Measurements from ENCODE around the gene REEP5.

DNA sequence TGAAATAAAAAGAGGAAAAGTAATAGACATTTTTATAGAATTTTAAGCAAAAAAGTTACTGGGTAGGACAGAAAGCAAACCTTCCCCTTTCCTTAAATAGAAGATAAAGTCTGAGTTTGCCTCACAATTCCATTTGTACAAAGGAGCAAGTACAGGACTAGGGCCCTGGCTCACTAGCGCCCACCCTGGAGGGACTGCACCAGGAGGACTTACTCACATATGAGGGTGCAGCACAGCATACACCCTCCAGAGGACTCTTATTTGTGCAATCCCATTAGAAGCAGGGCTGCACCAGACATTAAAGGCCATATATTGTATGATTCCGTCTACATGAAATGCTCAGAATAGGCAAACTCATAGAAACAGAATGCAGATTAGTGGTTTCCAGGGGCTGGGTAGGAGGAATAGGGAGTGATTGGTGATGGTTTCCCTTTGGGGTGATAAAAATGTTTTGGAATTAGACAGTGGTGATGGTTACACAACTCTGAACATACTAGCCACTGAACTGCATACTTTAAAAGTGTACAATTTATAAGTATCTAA, 4.5 kb downstream of the REEP5 start:
- TF ChIP-seq, protein P1, sequence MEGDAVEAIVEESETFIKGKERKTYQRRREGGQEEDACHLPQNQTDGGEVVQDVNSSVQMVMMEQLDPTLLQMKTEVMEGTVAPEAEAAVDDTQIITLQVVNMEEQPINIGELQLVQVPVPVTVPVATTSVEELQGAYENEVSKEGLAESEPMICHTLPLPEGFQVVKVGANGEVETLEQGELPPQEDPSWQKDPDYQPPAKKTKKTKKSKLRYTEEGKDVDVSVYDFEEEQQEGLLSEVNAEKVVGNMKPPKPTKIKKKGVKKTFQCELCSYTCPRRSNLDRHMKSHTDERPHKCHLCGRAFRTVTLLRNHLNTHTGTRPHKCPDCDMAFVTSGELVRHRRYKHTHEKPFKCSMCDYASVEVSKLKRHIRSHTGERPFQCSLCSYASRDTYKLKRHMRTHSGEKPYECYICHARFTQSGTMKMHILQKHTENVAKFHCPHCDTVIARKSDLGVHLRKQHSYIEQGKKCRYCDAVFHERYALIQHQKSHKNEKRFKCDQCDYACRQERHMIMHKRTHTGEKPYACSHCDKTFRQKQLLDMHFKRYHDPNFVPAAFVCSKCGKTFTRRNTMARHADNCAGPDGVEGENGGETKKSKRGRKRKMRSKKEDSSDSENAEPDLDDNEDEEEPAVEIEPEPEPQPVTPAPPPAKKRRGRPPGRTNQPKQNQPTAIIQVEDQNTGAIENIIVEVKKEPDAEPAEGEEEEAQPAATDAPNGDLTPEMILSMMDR (conservative IDR thresholded peaks at IDR 0.05) = peak; percentile 27
- no peak for TF ChIP-seq ZFX (IDR thresholded peaks at IDR 0.05)

Data from C4-2B (cell line).